ENCODE results near the gene MYO7B. TPM values are rescaled to one million over a fixed set of nuclear protein-coding genes. Genes with fewer than 3 reads are reported as not detected.

The MYO7B gene
- total and polyA plus RNA-seq, 9 of the 15 experiments (the other 6 are each of a cell fraction or from before 2014, with no cell fraction given) = 0.08 TPM; not detected in 8

- Histone ChIP-seq H3K36me3 (ENCODE audit: control insufficient read depth, insufficient read depth, low read length) (no peaks in the 10 kb centered on the region), H4K20me1 (replicated peaks; ENCODE audit: control insufficient read depth, insufficient read depth, low read length) (peaks cover 3% of the 10 kb centered on the region), H3K4me2 (ENCODE audit: insufficient read depth, low read length) (no peak overlapping the region), H3K4me3 (no peak overlapping the region), H2AFZ (ENCODE audit: low read depth, low read length) (no peak overlapping the region), H3K4me1 (replicated peaks in 1 of 2; ENCODE audit: control insufficient read depth in 2 of 2, insufficient read depth in 2 of 2, low read length in 2 of 2) (peaks cover 0 to 11% of the 10 kb centered on the region in 2 experiments; a peak in 1 of 5 replicates), H3K79me2 (ENCODE audit: control insufficient read depth, insufficient read depth, low read length) (no peaks in the 10 kb centered on the region), H3K9ac (ENCODE audit: insufficient read depth in 1 of 2, low read depth in 2 of 2, low read length in 2 of 2) (no peak overlapping the region), H3K9me3 (replicated peaks; ENCODE audit: control insufficient read depth, insufficient read depth, low read depth, low read length) (no peaks in the 10 kb centered on the region), H3K9me1 (ENCODE audit: control insufficient read depth, insufficient read depth, low read length) (peaks cover 3% of the 10 kb centered on the region), H3K27ac (ENCODE audit: extremely low read depth, low read depth, low read length) (no peak overlapping the region), H3K27me3 (ENCODE audit: control insufficient read depth in 2 of 2, insufficient read depth in 2 of 2, low read length in 2 of 2) (peaks cover 52 to 89% of the 10 kb centered on the region in 2 experiments)
- TF ChIP-seq CBFA2T3 (IDR thresholded peaks at IDR 0.05) = no peak
- FAIRE-seq (no peak), ATAC-seq (no peak), DNase-seq (ENCODE audit: extremely low read depth in 1 of 4, low spot score in 3 of 4) (no peak)
- ChIA-PET CTCF (ENCODE audit: low intra/inter-chr PET ratio) (no interaction called here), POLR2A (interaction anchor here (0.7 to 2.1 kb wide), 2 partner anchors 12 to 20 kb away, joined by 3 to 4 read pairs; no protein-coding TSS in a partner anchor)
- no TSS peak for BruUV-seq (replicated peaks)
- WGBS (ENCODE audit: insufficient coverage, low coverage, missing lambda C conversion rate) = 9% methylated on average over 4 of the region's 4 CpGs
- in situ Hi-C loops (cut with MboI) = no loop called here
- intact Hi-C loops (cut with micrococcal nuclease) = no loop called here
These were observed 43.7 kb downstream of the MYO7B start for GRCh38 chr2:127579231-127579630.

DNA sequence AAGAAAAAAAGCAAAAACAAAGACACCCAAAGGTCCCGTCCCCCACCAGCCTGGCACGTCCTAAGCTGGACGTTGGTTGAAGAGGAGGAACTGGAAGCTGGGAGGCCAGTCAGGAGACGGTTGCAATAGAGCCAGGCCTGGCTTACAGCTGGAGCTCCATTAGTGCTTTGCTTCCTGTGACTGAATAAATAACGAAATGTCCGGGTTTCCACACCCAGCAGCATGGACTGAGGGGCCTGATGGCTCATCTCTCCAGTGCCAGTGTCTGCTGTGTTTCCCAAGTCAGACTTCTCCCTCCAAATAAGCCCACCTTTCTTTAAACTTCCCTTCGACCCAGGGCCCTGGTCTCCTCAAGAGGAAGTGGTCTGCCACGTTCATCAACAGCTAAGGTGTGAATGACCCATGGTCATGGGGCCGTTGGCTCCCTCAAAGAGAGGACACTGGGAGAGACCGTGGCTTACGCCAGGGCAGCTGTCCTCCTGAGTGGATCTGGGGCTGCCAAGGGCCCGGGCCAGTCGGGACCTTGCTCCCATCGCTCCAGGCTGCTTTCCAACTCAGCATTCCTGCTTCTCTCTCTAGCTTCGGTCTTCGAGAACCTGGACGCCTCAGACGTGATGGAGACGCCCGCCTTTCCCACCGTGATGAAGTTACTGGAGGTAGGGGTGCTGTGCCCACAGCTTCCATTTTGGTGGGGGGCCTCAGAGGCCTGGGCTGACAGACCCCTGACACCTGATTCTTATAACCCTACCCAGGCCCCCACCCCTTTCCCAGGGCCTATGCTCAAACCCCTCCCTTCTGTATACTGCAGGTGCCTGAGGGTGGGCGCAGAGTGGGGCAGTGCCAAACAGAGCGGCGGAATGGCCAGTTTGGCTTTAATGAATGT is 44.9 kb downstream of the MYO7B start:
- 5% methylated on average over 22 of the region's 24 CpGs for WGBS (ENCODE audit: insufficient coverage, low coverage, missing lambda C conversion rate)
- no peak for FAIRE-seq
- intact Hi-C loops (cut with micrococcal nuclease) (no loop called here), in situ Hi-C loops (cut with MboI) (no loop called here)
- no peak overlapping the region for H3K4me3 ChIP-seq
- H3K27ac ChIP-seq (ENCODE audit: extremely low read depth, low read depth, low read length) = no peak overlapping the region
- no peaks in the 10 kb centered on the region for H3K79me2 ChIP-seq (ENCODE audit: control insufficient read depth, insufficient read depth, low read length)
- H4K20me1 ChIP-seq (replicated peaks; ENCODE audit: control insufficient read depth, insufficient read depth, low read length) = peaks cover 3% of the 10 kb centered on the region
- H3K27me3 ChIP-seq (ENCODE audit: control insufficient read depth in 2 of 2, insufficient read depth in 2 of 2, low read length in 2 of 2) = peaks cover 51 to 88% of the 10 kb centered on the region in 2 experiments
- H3K9me1 ChIP-seq (ENCODE audit: control insufficient read depth, insufficient read depth, low read length) = peaks cover 5% of the 10 kb centered on the region
- no peaks in the 10 kb centered on the region for H3K36me3 ChIP-seq (ENCODE audit: control insufficient read depth, insufficient read depth, low read length)
- ChIA-PET CTCF (ENCODE audit: low intra/inter-chr PET ratio) (no interaction called here), POLR2A (interaction anchor here (0.9 to 2.1 kb wide), 2 partner anchors 13 to 29 kb away, joined by 3 to 4 read pairs; no protein-coding TSS in a partner anchor)
- ATAC-seq = no peak
- H3K9me3 ChIP-seq (replicated peaks; ENCODE audit: control insufficient read depth, insufficient read depth, low read depth, low read length) = no peaks in the 10 kb centered on the region
- H3K4me2 ChIP-seq (ENCODE audit: insufficient read depth, low read length) = no peak overlapping the region
- BruUV-seq (replicated peaks) = no TSS peak
- no peak overlapping the region for H2AFZ ChIP-seq (ENCODE audit: low read depth, low read length)
- no peak overlapping the region for H3K9ac ChIP-seq (ENCODE audit: insufficient read depth in 1 of 2, low read depth in 2 of 2, low read length in 2 of 2)
- H3K4me1 ChIP-seq (replicated peaks in 1 of 2; ENCODE audit: control insufficient read depth in 2 of 2, insufficient read depth in 2 of 2, low read length in 2 of 2) = peaks cover 0 to 11% of the 10 kb centered on the region in 2 experiments; a peak in 1 of 5 replicates
- DNase-seq (ENCODE audit: extremely low read depth in 1 of 4, low spot score in 3 of 4) = no peak
- no peak for TF ChIP-seq HMGN3 (IDR thresholded peaks at IDR 0.05; ENCODE audit: borderline replicate concordance, extremely low read depth, insufficient read length, low read depth, low read length)
- TF ChIP-seq NFYB (IDR thresholded peaks at IDR 0.05; ENCODE audit: extremely low read depth, insufficient read length) = no peak
- no peak for TF ChIP-seq E4F1 (CRISPR knock-in tag; IDR thresholded peaks at IDR 0.05; ENCODE audit: borderline replicate concordance)
- TF ChIP-seq ZKSCAN8 (CRISPR knock-in tag; IDR thresholded peaks at IDR 0.05) = peak; percentile 77; the same call in 1 of the 2 replicates
- no peak for TF ChIP-seq ZBTB33 (CRISPR knock-in tag; IDR thresholded peaks at IDR 0.05)
- 0 out of 2 replicates have a peak, but pooled peaks have one; percentile 53 for TF ChIP-seq RNF2 (IDR thresholded peaks at IDR 0.05)
- TF ChIP-seq PTTG1 (tag; IDR thresholded peaks at IDR 0.05; ENCODE audit: low read depth) = no peak
- peak; percentile 40; the same call in 1 of the 2 replicates for TF ChIP-seq SPI1 (IDR thresholded peaks at IDR 0.05; ENCODE audit: borderline replicate concordance, low read depth, low read length)
- no peak for TF ChIP-seq FOXP1 (CRISPR knock-in tag; IDR thresholded peaks at IDR 0.05)

Measured in K562 (cell line).